IPS DF 6.9 (cell line): ENCODE measurements around the gene KCNG1.
"Not testable (repeated sequence)": the region's sequence is repeated elsewhere in the genome, so short reads cannot be mapped to it uniquely, and the experiment has no call there.

Experiments
- DNase-seq: peaks from one replicate; pipeline ENCODE4 v3.0.0-alpha.2; 2013; ENCODE audit warnings: low read depth, low spot score
- H3K27ac ChIP-seq: one replicate; pipeline ENCODE4 v1.5.1; 2013; ENCODE audit warnings: low read length, control low read depth
- H3K27me3 ChIP-seq: 2 replicates; pipeline ENCODE4 v1.6.1; 2013; ENCODE audit warnings: mild to moderate bottlenecking, low read length; ENCODE audit not compliant: control insufficient read depth, insufficient read depth
- H3K36me3 ChIP-seq: 2 replicates; pipeline ENCODE4 v1.6.1; 2013; ENCODE audit warnings: low read length; ENCODE audit not compliant: control insufficient read depth, insufficient read depth
- H3K4me1 ChIP-seq: 2 replicates; pipeline ENCODE4 v1.6.1; 2013; ENCODE audit warnings: low read length; ENCODE audit not compliant: control insufficient read depth, insufficient read depth
- H3K4me3 ChIP-seq: 2 replicates; pipeline ENCODE4 v1.5.1; 2013; ENCODE audit warnings: mild to moderate bottlenecking, low read length
- H3K9me3 ChIP-seq: 2 replicates; pipeline ENCODE4 v1.6.1; 2013; ENCODE audit warnings: low read length, inconsistent platforms; ENCODE audit not compliant: control insufficient read depth, insufficient read depth
- WGBS: extraction: QIAGEN DNeasy Blood & Tissue Kit; methylation state at CpG from one replicate; pipeline ENCODE4 v1.1.7; 2013; ENCODE audit warnings: mixed read lengths, missing lambda C conversion rate; ENCODE audit not compliant: insufficient read length, insufficient coverage; 5-methylcytosine and 5-hydroxymethylcytosine counted together

KCNG1 gene

GRCh38 chr20:50983321-50983720 lies 39.6 kb downstream of the KCNG1 start:
- Histone ChIP-seq H3K4me1 (no peaks in the 10 kb centered on the region; the same call in 1 of the 2 replicates), H3K9me3 (no peaks in the 10 kb centered on the region), H3K27ac (no peak overlapping the region), H3K27me3 (no peaks in the 10 kb centered on the region), H3K4me3 (no peak overlapping the region), H3K36me3 (no peaks in the 10 kb centered on the region)
- no CpG with 5 or more reads among the region's 2 CpGs for WGBS
- DNase-seq: no peak

GRCh38 chr20:50982363-50982762 lies 40.5 kb downstream of the KCNG1 start:
- Histone ChIP-seq H3K27me3 (no peaks in the 10 kb centered on the region), H3K36me3 (no peaks in the 10 kb centered on the region), H3K4me3 (no peak overlapping the region), H3K9me3 (no peaks in the 10 kb centered on the region), H3K4me1 (no peaks in the 10 kb centered on the region), H3K27ac (no peak overlapping the region)
- no CpG with 5 or more reads among the region's 4 CpGs for WGBS
- no peak for DNase-seq

GRCh38 chr20:50981714-50982048 lies 41.2 kb downstream of the KCNG1 start:
- no peaks in the 10 kb centered on the region for H3K36me3 ChIP-seq
- no peak overlapping the region for H3K27ac ChIP-seq
- no peak for DNase-seq
- no peaks in the 10 kb centered on the region for H3K4me1 ChIP-seq
- no peak overlapping the region for H3K4me3 ChIP-seq
- no peaks in the 10 kb centered on the region for H3K9me3 ChIP-seq
- no peaks in the 10 kb centered on the region for H3K27me3 ChIP-seq
- WGBS: no CpG with 5 or more reads among the region's 3 CpGs

- Histone ChIP-seq H3K27ac (no peak overlapping the region), H3K4me3 (no peak overlapping the region), H3K36me3 (no peaks in the 10 kb centered on the region), H3K4me1 (no peaks in the 10 kb centered on the region), H3K27me3 (no peaks in the 10 kb centered on the region), H3K9me3 (no peaks in the 10 kb centered on the region)
- WGBS: no CpG with 5 or more reads among the region's 26 CpGs
- no peak for DNase-seq
These were observed 41.8 kb downstream of the KCNG1 start for GRCh38 chr20:50980851-50981713.

GRCh38 chr20:50980071-50980681 lies 42.7 kb downstream of the KCNG1 start:
- H3K27ac ChIP-seq: no peak overlapping the region
- H3K4me1 ChIP-seq: no peaks in the 10 kb centered on the region
- no peak for DNase-seq
- no peaks in the 10 kb centered on the region for H3K27me3 ChIP-seq
- no peak overlapping the region for H3K4me3 ChIP-seq
- no CpG with 5 or more reads among the region's 8 CpGs for WGBS
- H3K9me3 ChIP-seq: no peaks in the 10 kb centered on the region
- no peaks in the 10 kb centered on the region for H3K36me3 ChIP-seq

- not testable (repeated sequence) for H3K27me3 ChIP-seq, DNase-seq, H3K27ac ChIP-seq, H3K9me3 ChIP-seq, H3K4me3 ChIP-seq, H3K4me1 ChIP-seq, H3K36me3 ChIP-seq
- no CpG with 5 or more reads among the region's 4 CpGs for WGBS
These were observed 44.4 kb downstream of the KCNG1 start for GRCh38 chr20:50978533-50978932.

- no peaks in the 10 kb centered on the region for H3K27me3 ChIP-seq
- no peaks in the 10 kb centered on the region for H3K4me1 ChIP-seq
- no CpG with 5 or more reads among the region's 20 CpGs for WGBS
- no peaks in the 10 kb centered on the region for H3K36me3 ChIP-seq
- no peaks in the 10 kb centered on the region for H3K9me3 ChIP-seq
- H3K4me3 ChIP-seq: no peak overlapping the region; the same call in 1 of the 2 replicates
- no peak overlapping the region for H3K27ac ChIP-seq
- DNase-seq: no peak
These were observed 45.6 kb downstream of the KCNG1 start for GRCh38 chr20:50977066-50978021.

- H3K27me3 ChIP-seq: no peaks in the 10 kb centered on the region
These were observed 47.1 kb downstream of the KCNG1 start for GRCh38 chr20:50975701-50976330.

GRCh38 chr20:50969912-50970311 lies 53.0 kb downstream of the KCNG1 start:
- no peak for DNase-seq
- Histone ChIP-seq H3K4me3 (no peak overlapping the region), H3K27me3 (no peaks in the 10 kb centered on the region; the same call in 1 of the 2 replicates), H3K36me3 (no peaks in the 10 kb centered on the region), H3K4me1 (no peaks in the 10 kb centered on the region), H3K27ac (no peak overlapping the region), H3K9me3 (no peaks in the 10 kb centered on the region)
- WGBS: no CpG with 5 or more reads among the region's 8 CpGs

More at GRCh38 chr20:50975701-50976330, 47.1 kb downstream of the KCNG1 start:
- no peaks in the 10 kb centered on the region for H3K4me1 ChIP-seq
- H3K9me3 ChIP-seq: no peaks in the 10 kb centered on the region
- no peak overlapping the region for H3K4me3 ChIP-seq
- no peak overlapping the region for H3K27ac ChIP-seq
- H3K36me3 ChIP-seq: no peaks in the 10 kb centered on the region
- no peak for DNase-seq
- WGBS: 100% methylated on average over 2 of the region's 10 CpGs

- H3K4me3 ChIP-seq: no peak overlapping the region
- no peak overlapping the region for H3K27ac ChIP-seq
- WGBS: no CpG with 5 or more reads among the region's 5 CpGs
- H3K4me1 ChIP-seq: no peaks in the 10 kb centered on the region
- no peaks in the 10 kb centered on the region for H3K36me3 ChIP-seq
- DNase-seq: no peak
- no peaks in the 10 kb centered on the region for H3K9me3 ChIP-seq
- H3K27me3 ChIP-seq: no peaks in the 10 kb centered on the region; the same call in 1 of the 2 replicates
These were observed 53.5 kb downstream of the KCNG1 start for GRCh38 chr20:50969435-50969834.
